Liver (tissue), 9 donors: ENCODE measurements around the gene THRB. TPM values are rescaled to one million over a fixed set of nuclear protein-coding genes. Genes with fewer than 3 reads are reported as not detected.

Experiments used
- DNase-seq: peaks from one replicate; pipeline ENCODE4 v3.0.0-alpha.2; 2017; ENCODE audit warnings: low spot score
- H3K27ac ChIP-seq, 2 donors: one replicate each; pipeline ENCODE4 v1.7.0; 2013; ENCODE audit warnings: inconsistent platforms in 2 of 2, low read length in 2 of 2, control low read depth in 1 of 2, low read depth in 1 of 2, mild to moderate bottlenecking in 1 of 2
- H3K27me3 ChIP-seq, 4 donors: one replicate each; pipeline versions ENCODE4 v1.6.1 to v1.7.0; 2013; ENCODE audit warnings: low read length in 3 of 4, inconsistent platforms in 1 of 4, mild to moderate bottlenecking in 1 of 4, moderate library complexity in 1 of 4; ENCODE audit not compliant: control insufficient read depth in 4 of 4, insufficient read depth in 4 of 4
- H3K36me3 ChIP-seq, 4 donors: one replicate each; pipeline versions ENCODE4 v1.6.1 to v1.7.0; 2013; ENCODE audit warnings: low read length in 3 of 4, mild to moderate bottlenecking in 3 of 4, low read depth in 1 of 4, moderate library complexity in 1 of 4; ENCODE audit not compliant: control insufficient read depth in 4 of 4, insufficient read depth in 3 of 4
- H3K4me1 ChIP-seq, 4 donors: one replicate each; pipeline versions ENCODE4 v1.6.1 to v1.7.0; 2013; ENCODE audit warnings: low read length in 3 of 4, mild to moderate bottlenecking in 3 of 4, moderate library complexity in 1 of 4; ENCODE audit not compliant: control insufficient read depth in 4 of 4, insufficient read depth in 4 of 4
- H3K4me3 ChIP-seq, 3 donors: one replicate each; pipeline versions ENCODE4 v1.6.1 to v1.7.0; 2013; ENCODE audit warnings: low read length in 3 of 3, control low read depth in 1 of 3, low read depth in 1 of 3, mild to moderate bottlenecking in 1 of 3
- H3K9ac ChIP-seq, 2 donors: one replicate each; pipeline ENCODE4 v1.7.0; 2013; ENCODE audit warnings: low read length in 2 of 2, mild to moderate bottlenecking in 2 of 2, moderate library complexity in 2 of 2, control low read depth in 1 of 2, low read depth in 1 of 2
- H3K9me3 ChIP-seq, 4 donors: one replicate each; pipeline versions ENCODE4 v1.6.1 to v1.7.0; 2013; ENCODE audit warnings: low read length in 3 of 4; ENCODE audit not compliant: control insufficient read depth in 4 of 4
- EGR1 ChIP-seq, 2 donors: IDR thresholded peaks; 2 replicates each; pipeline ENCODE4 v1.6.1; 2016 to 2018; ENCODE audit warnings: antibody characterized with exemption in 2 of 2, low read depth in 2 of 2
- FOXA1 ChIP-seq: IDR thresholded peaks from 2 replicates; pipeline ENCODE4 v1.6.1; 2016; ENCODE audit warnings: antibody characterized with exemption
- FOXA2 ChIP-seq: IDR thresholded peaks from 2 replicates; pipeline ENCODE4 v1.6.1; 2016; ENCODE audit warnings: antibody characterized with exemption
- GABPA ChIP-seq, 2 donors: IDR thresholded peaks in 1 of 2; conservative IDR thresholded peaks in 1 of 2; 2 replicates each; pipeline ENCODE4 v1.6.1; 2016; ENCODE audit warnings: antibody characterized with exemption in 2 of 2, mild to moderate bottlenecking in 1 of 2, moderate library complexity in 1 of 2
- HNF4A ChIP-seq, 2 donors: conservative IDR thresholded peaks; 2 replicates each; pipeline ENCODE4 v1.6.1; 2016; ENCODE audit warnings: antibody characterized with exemption in 2 of 2, mild to moderate bottlenecking in 2 of 2
- HNF4G ChIP-seq: IDR thresholded peaks from 2 replicates; pipeline ENCODE4 v1.6.1; 2016; ENCODE audit warnings: antibody characterized with exemption
- JUND ChIP-seq, 2 donors: IDR thresholded peaks; 2 replicates each; pipeline ENCODE4 v1.6.1; 2016; ENCODE audit warnings: antibody characterized with exemption in 2 of 2
- NR2F2 ChIP-seq: IDR thresholded peaks from 2 replicates; pipeline ENCODE4 v1.6.1; 2016; ENCODE audit warnings: antibody characterized with exemption
- RAD21 ChIP-seq, 2 donors: IDR thresholded peaks; 2 replicates each; pipeline ENCODE4 v1.6.1; 2016; ENCODE audit warnings: antibody characterized with exemption in 2 of 2, mild to moderate bottlenecking in 2 of 2
- RXRA ChIP-seq, 2 donors: IDR thresholded peaks; 2 replicates each; pipeline ENCODE4 v1.6.1; 2017 to 2018; ENCODE audit warnings: antibody characterized with exemption in 2 of 2, mild to moderate bottlenecking in 1 of 2
- SP1 ChIP-seq: IDR thresholded peaks from 2 replicates; pipeline ENCODE4 v1.6.1; 2018; ENCODE audit warnings: antibody characterized with exemption, mild to moderate bottlenecking
- TAF1 ChIP-seq: conservative IDR thresholded peaks from 2 replicates; pipeline ENCODE4 v1.6.1; 2016; ENCODE audit warnings: antibody characterized with exemption, mild to moderate bottlenecking
- YY1 ChIP-seq: IDR thresholded peaks from 2 replicates; pipeline ENCODE4 v1.6.1; 2016; ENCODE audit warnings: antibody characterized with exemption, mild to moderate bottlenecking
- WGBS: extraction: QIAGEN DNeasy Blood & Tissue Kit; methylation state at CpG from one replicate; pipeline ENCODE4 v1.1.7; 2013; 5-methylcytosine and 5-hydroxymethylcytosine counted together
- polyA plus RNA-seq, 2 donors: library from polyadenylated mRNA; stranded (reverse) in 1 of 2; unstranded in 1 of 2; fragments of 200-250 nt in 1 of 2; fragments of >200 nt in 1 of 2; fragmentation: Nextera tagmentation in 1 of 2; extraction: Ambion mirVana in 1 of 2; gene quantifications; one replicate each; pipeline versions ENCODE4 v1.2.1 to v1.2.3, GENCODE V29; 2013 to 2015
- total RNA-seq, 2 donors: library from RNA; depleted of rRNA; stranded (reverse); fragments of >200 nt; gene quantifications; one replicate each; pipeline ENCODE4 v1.2.3, GENCODE V29; 2014
- TF ChIP-seq, protein P1 (sequence below): IDR thresholded peaks from 2 replicates; pipeline ENCODE4 v1.6.1; 2016; ENCODE audit warnings: antibody characterized with exemption
- TF ChIP-seq, protein P2 (sequence below): fragments of 150-350 bp; IDR thresholded peaks from 2 replicates; pipeline ENCODE4 v1.5.1; 2017; ENCODE audit warnings: improper control_type of control experiment, low read depth, low read length; ENCODE audit not compliant: missing input control
- TF ChIP-seq, protein P3 (sequence below): IDR thresholded peaks from 2 replicates; pipeline ENCODE4 v1.6.1; 2016; ENCODE audit warnings: antibody characterized with exemption
- TF ChIP-seq, protein P4 (sequence below): IDR thresholded peaks from 2 replicates; pipeline ENCODE4 v1.6.1; 2016; ENCODE audit warnings: antibody characterized with exemption, mild to moderate bottlenecking
- TF ChIP-seq, protein P5 (sequence below): IDR thresholded peaks from 2 replicates; pipeline ENCODE4 v1.6.1; 2016; ENCODE audit warnings: antibody characterized with exemption
- donor health status: healthy.
- donor health status: healthy.
- donor health status: healthy.
- donor health status: healthy.
- donor health status: healthy.

THRB gene
- total and polyA plus RNA-seq, 4 donors, result 5.9 to 23.9 (median 9.3) TPM

DNA sequence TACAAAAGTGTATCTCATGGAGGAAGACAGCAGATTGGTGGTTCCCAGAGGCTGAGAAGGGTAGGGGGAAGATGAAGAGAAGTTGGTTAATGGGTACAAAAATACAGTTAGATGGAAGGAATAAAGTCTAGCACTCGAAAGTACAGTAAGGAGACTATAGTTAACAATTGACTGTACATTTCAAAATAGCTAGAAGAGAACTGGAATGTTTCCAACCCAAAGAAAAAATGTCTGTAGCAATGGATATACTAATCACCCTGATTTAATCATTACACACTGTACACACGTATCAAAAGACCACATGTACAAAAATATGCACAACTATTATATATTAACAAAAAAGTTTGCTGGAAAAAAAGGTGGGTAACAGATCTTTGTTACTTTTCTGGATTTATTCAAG, 57.3 kb downstream of the THRB start:
- Histone ChIP-seq H3K9me3 (no peaks in the 10 kb centered on the region), H3K9ac (no peak overlapping the region), H3K27me3 (no peaks in the 10 kb centered on the region), H3K4me1 (peaks cover 4 to 49% (median 27%) of the 10 kb centered on the region in 4 donors), H3K4me3 (no peak overlapping the region), H3K27ac (no peak overlapping the region), H3K36me3 (no peaks in the 10 kb centered on the region)
- WGBS, result 37% methylated on average over 2 of the region's 2 CpGs
- no peak for DNase-seq
- TF ChIP-seq, protein P1, sequence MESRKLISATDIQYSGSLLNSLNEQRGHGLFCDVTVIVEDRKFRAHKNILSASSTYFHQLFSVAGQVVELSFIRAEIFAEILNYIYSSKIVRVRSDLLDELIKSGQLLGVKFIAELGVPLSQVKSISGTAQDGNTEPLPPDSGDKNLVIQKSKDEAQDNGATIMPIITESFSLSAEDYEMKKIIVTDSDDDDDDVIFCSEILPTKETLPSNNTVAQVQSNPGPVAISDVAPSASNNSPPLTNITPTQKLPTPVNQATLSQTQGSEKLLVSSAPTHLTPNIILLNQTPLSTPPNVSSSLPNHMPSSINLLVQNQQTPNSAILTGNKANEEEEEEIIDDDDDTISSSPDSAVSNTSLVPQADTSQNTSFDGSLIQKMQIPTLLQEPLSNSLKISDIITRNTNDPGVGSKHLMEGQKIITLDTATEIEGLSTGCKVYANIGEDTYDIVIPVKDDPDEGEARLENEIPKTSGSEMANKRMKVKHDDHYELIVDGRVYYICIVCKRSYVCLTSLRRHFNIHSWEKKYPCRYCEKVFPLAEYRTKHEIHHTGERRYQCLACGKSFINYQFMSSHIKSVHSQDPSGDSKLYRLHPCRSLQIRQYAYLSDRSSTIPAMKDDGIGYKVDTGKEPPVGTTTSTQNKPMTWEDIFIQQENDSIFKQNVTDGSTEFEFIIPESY, result no peak
- TF ChIP-seq RAD21 (IDR thresholded peaks at IDR 0.05), result no peak
- TF ChIP-seq NR2F2, result no peak
- no peak for TF ChIP-seq RXRA (IDR thresholded peaks at IDR 0.05)
- TF ChIP-seq FOXA2, result no peak
- no peak for TF ChIP-seq HNF4A (conservative IDR thresholded peaks at IDR 0.05)
- TF ChIP-seq SP1, result no peak

DNA sequence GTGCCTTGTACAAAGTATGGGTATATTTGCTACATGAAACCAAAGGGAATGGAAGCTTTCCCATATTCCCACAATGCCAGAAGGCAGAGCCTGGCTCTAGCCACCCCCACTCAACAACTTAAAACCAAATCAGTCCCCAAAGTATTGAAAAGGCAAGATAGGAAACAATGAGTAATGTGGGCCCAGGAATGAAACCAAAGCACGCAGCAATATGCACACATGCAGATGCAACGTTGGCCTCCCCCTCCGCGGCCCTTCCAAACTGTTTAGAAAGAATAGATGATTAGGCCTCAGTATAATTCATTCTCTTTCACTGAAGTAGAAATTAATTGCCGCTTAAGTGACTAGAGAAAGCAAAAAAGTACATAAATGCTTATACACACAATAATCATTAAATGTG, 59.1 kb downstream of the THRB start:
- 95% methylated on average over 5 of the region's 5 CpGs for WGBS
- no peaks in the 10 kb centered on the region for H3K27me3 ChIP-seq
- no peaks in the 10 kb centered on the region for H3K36me3 ChIP-seq
- H3K4me1 ChIP-seq, result peaks cover 4 to 37% (median 19%) of the 10 kb centered on the region in 4 donors
- peak overlapping the region in 1 of 2 donors; percentile 8 for H3K27ac ChIP-seq
- no peak overlapping the region for H3K4me3 ChIP-seq
- H3K9me3 ChIP-seq, result no peaks in the 10 kb centered on the region
- H3K9ac ChIP-seq, result no peak overlapping the region
- TF ChIP-seq RXRA (IDR thresholded peaks at IDR 0.05) (no peak), NR2F2 (no peak), EGR1 (IDR thresholded peaks at IDR 0.05; ENCODE audit: low read depth in 2 of 2) (no peak), TAF1 (no peak), RAD21 (IDR thresholded peaks at IDR 0.05) (no peak), JUND (IDR thresholded peaks at IDR 0.05) (no peak), FOXA2 (no peak), SP1 (no peak), GABPA (IDR thresholded peaks at IDR 0.05 in 1 of 2, conservative IDR thresholded peaks at IDR 0.05 in 1 of 2) (no peak), HNF4G (no peak), FOXA1 (no peak), HNF4A (conservative IDR thresholded peaks at IDR 0.05) (no peak), YY1 (no peak)
- TF ChIP-seq, protein P1, result no peak
- TF ChIP-seq, protein P2, sequence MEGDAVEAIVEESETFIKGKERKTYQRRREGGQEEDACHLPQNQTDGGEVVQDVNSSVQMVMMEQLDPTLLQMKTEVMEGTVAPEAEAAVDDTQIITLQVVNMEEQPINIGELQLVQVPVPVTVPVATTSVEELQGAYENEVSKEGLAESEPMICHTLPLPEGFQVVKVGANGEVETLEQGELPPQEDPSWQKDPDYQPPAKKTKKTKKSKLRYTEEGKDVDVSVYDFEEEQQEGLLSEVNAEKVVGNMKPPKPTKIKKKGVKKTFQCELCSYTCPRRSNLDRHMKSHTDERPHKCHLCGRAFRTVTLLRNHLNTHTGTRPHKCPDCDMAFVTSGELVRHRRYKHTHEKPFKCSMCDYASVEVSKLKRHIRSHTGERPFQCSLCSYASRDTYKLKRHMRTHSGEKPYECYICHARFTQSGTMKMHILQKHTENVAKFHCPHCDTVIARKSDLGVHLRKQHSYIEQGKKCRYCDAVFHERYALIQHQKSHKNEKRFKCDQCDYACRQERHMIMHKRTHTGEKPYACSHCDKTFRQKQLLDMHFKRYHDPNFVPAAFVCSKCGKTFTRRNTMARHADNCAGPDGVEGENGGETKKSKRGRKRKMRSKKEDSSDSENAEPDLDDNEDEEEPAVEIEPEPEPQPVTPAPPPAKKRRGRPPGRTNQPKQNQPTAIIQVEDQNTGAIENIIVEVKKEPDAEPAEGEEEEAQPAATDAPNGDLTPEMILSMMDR, result no peak
- TF ChIP-seq, protein P3, sequence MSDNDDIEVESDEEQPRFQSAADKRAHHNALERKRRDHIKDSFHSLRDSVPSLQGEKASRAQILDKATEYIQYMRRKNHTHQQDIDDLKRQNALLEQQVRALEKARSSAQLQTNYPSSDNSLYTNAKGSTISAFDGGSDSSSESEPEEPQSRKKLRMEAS, result no peak
- TF ChIP-seq, protein P4, sequence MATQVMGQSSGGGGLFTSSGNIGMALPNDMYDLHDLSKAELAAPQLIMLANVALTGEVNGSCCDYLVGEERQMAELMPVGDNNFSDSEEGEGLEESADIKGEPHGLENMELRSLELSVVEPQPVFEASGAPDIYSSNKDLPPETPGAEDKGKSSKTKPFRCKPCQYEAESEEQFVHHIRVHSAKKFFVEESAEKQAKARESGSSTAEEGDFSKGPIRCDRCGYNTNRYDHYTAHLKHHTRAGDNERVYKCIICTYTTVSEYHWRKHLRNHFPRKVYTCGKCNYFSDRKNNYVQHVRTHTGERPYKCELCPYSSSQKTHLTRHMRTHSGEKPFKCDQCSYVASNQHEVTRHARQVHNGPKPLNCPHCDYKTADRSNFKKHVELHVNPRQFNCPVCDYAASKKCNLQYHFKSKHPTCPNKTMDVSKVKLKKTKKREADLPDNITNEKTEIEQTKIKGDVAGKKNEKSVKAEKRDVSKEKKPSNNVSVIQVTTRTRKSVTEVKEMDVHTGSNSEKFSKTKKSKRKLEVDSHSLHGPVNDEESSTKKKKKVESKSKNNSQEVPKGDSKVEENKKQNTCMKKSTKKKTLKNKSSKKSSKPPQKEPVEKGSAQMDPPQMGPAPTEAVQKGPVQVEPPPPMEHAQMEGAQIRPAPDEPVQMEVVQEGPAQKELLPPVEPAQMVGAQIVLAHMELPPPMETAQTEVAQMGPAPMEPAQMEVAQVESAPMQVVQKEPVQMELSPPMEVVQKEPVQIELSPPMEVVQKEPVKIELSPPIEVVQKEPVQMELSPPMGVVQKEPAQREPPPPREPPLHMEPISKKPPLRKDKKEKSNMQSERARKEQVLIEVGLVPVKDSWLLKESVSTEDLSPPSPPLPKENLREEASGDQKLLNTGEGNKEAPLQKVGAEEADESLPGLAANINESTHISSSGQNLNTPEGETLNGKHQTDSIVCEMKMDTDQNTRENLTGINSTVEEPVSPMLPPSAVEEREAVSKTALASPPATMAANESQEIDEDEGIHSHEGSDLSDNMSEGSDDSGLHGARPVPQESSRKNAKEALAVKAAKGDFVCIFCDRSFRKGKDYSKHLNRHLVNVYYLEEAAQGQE, result no peak
- TF ChIP-seq, protein P5, sequence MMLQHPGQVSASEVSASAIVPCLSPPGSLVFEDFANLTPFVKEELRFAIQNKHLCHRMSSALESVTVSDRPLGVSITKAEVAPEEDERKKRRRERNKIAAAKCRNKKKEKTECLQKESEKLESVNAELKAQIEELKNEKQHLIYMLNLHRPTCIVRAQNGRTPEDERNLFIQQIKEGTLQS, result no peak
- DNase-seq, result no peak
